ENCODE results near the gene FNBP1.
"Not testable (repeated sequence)": the region's sequence is repeated elsewhere in the genome, so short reads cannot be mapped to it uniquely, and the experiment has no call there.

Gene FNBP1

DNA sequence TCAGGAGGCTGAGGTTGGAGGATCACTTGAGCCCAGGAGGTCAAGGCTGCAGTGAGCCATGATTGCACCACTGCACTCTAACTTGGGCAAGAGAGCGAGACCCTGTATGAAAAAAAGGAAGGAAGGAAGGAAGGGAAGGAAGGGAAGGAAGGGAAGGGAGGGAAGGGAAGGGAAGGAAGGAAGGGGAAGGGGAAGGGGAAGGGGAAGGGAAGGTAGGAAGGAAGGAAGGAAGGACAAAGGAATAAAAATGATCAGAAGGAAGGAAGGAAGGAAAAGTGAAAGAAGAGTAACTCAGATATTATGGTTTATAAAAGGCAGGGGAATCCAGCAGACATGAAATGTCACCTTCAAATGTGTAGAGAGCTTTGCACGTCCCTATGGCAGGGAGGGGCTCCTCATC is 143.4 kb downstream of the FNBP1 start:
- H3K27ac ChIP-seq, result no peak overlapping the region
- TF ChIP-seq, protein P1, sequence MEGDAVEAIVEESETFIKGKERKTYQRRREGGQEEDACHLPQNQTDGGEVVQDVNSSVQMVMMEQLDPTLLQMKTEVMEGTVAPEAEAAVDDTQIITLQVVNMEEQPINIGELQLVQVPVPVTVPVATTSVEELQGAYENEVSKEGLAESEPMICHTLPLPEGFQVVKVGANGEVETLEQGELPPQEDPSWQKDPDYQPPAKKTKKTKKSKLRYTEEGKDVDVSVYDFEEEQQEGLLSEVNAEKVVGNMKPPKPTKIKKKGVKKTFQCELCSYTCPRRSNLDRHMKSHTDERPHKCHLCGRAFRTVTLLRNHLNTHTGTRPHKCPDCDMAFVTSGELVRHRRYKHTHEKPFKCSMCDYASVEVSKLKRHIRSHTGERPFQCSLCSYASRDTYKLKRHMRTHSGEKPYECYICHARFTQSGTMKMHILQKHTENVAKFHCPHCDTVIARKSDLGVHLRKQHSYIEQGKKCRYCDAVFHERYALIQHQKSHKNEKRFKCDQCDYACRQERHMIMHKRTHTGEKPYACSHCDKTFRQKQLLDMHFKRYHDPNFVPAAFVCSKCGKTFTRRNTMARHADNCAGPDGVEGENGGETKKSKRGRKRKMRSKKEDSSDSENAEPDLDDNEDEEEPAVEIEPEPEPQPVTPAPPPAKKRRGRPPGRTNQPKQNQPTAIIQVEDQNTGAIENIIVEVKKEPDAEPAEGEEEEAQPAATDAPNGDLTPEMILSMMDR (conservative IDR thresholded peaks at IDR 0.05), result no peak
- no peak for TF ChIP-seq ZFX (IDR thresholded peaks at IDR 0.05)

DNA sequence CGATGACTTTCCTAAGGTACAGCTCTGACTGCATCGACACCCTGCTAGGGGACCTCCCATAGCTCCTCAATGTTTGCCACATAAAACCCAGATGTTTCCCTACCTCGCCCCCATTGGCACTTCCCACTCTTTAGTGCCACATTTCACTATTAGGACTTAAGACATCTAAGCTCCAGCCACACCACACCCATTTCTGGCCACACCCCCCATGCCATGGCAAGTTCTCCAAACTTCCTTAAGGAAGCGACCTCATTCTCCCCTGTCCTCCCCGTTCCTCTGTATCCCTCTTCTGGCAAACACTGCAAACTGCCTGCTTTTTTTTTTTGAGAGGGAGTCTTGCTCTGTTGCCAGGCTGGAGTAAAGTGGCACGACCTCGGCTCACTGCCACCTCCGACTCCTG is 144.8 kb downstream of the FNBP1 start:
- TF ChIP-seq ZFX (IDR thresholded peaks at IDR 0.05), result no peak
- TF ChIP-seq, protein P1 (conservative IDR thresholded peaks at IDR 0.05), result no peak; the same call in 1 of the 2 replicates
- H3K27ac ChIP-seq, result no peak overlapping the region

DNA sequence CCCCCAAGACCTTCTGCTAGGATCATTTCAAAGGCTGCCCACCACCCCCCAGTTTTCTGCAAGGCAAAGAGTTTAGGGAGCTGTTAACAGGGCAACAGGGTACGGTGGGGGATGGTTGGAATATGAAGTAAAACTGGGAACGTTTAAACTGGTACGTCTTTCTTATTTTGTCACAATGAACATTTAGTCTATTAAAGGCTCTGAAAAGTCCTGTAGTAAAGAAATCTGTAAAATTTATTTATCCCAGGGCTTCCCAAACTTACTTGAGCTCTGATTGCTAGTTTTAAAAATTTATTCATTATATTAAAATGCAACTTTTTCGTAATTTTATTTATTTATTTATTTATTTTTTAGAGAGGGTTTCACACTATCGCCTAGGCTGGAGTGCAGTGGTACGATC is 145.7 kb downstream of the FNBP1 start:
- no peak for TF ChIP-seq ZFX (IDR thresholded peaks at IDR 0.05)
- TF ChIP-seq, protein P1 (conservative IDR thresholded peaks at IDR 0.05), result no peak
- H3K27ac ChIP-seq, result no peak overlapping the region

DNA sequence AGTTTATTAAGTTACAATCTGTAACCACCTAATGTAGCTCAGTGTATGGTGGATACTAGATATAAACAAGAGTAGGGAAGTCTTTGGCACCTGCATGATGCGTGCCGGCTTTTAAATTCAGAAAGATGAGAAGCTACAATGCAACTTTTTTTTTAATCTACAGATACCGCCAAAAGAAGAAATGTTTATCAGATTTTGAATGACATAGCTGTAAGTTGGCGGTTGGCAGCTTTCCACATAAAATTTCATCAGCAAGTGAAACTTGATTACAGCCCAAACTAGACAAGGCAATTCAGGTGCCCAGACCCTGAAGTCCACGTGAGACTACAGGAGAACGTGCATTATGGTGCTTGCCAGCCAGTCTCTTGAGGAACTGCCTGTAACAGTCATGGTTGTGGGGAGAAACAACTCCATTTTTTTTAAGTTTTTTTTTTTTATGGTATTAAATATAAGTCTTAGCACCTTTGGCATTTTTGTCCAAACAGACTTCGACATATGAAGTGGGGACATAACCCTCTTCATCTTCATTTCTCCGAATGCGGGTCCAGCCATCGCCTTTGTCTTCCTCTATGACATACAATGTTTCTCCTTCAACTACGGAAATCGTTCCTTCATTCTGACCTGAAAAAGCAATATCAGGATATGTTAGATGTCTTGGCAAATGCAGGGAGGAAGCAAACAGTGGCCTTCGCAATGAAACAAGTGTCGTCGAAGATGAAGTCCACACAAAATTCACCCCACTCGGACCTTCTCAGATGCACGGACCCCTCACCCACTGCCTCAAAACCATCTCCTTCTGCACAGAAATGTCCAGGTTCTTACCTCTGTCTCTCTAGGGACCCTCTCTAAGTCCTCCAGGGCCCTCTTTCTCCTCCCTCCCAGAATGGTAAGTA is 147.4 kb downstream of the FNBP1 start:
- TF ChIP-seq ZFX (IDR thresholded peaks at IDR 0.05), result no peak
- TF ChIP-seq, protein P1 (conservative IDR thresholded peaks at IDR 0.05), result no peak

DNA sequence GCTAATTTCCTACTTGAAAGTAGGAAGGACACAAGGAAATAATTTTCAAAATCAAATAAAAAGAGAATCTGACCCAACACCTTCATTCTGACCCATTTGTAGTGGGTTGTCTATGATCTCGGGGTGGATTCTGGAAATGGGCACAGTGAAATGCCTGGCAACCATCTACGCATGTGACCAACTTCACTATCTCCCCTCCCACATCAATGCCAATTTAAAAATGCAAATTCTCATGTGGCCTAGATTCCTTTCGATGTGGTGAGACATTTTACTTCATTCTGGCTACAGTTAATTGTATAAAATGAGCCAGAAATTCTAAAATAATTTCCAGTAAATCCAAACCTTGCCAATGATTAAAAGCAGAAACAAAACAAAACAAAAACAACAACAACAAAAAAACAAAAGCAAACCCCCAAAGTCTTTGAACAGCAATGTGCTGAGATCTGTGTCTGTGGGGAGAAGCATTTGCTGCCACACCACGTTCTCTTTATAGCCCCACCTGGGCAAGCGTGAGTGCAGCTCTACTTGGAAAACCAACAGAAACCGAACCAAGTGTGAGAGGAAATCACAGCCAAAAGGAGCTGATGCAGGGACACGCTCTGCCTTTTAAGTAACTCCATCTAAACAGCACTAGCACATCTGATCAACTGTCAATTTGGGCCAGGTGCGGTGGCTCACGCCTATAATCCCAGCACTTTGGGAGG is 148.7 kb downstream of the FNBP1 start:
- no peak overlapping the region for H3K27ac ChIP-seq
- TF ChIP-seq ZFX (IDR thresholded peaks at IDR 0.05), result no peak
- TF ChIP-seq, protein P1 (conservative IDR thresholded peaks at IDR 0.05), result no peak

More for the DNA sequence above, 147.4 kb downstream of the FNBP1 start:
- H3K27ac ChIP-seq, result no peak overlapping the region

DNA sequence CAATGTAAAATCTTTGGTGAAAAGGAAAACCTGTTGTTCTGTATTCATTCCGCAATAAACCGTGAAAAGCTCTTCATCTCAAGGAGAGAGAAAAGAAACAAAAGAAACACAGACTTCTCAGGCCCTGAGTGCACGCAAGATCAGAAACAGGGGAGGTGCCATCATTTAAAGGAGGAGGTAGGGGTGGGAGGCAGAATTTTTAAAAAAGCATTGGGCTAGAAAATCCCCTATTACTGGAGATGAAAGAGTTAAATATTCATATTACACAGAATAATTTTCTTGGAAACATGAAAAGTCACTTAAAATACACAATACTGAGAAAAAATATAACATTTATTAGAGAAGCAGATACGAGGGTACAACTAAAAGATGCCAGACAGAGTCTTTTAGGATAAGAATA is 151.4 kb downstream of the FNBP1 start:
- TF ChIP-seq ZFX (IDR thresholded peaks at IDR 0.05), result no peak
- TF ChIP-seq, protein P1 (conservative IDR thresholded peaks at IDR 0.05), result no peak
- H3K27ac ChIP-seq, result no peak overlapping the region

DNA sequence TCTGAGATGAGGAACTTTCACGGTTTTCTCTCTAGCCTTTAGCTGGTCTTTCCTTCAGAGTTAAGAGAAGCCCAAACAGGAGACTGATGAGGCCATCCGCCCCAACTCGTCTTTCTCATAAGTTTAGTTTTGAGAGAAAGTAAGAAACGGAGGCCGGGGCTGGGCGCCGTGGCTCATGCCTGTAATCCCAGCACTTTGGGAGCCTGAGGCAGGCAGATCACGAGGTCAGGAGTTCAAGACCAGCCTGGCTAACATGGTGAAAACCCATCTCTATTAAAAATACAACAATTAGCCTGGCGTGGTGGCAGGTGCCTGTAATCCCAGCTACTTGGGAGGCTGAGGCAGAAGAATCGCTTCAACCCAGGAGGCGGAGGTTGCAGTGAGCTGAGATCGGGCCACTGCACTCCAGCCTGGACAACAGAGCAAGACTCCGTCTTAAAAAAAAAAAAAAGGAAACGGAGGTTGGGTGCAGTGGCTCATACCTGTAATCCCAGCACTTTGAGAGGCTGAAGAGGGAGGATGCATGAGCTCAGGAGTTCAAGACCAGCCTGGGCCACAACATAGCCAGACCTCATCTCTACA is 152.2 kb downstream of the FNBP1 start:
- not testable (repeated sequence) for H3K27ac ChIP-seq
